ENCODE measurements around the gene ADGRA1. TPM values are rescaled to one million over a fixed set of nuclear protein-coding genes. Genes with fewer than 3 reads are reported as not detected.
"Not testable (repeated sequence)": the region's sequence is repeated elsewhere in the genome, so short reads cannot be mapped to it uniquely, and the experiment has no call there.

Gene ADGRA1
- total RNA-seq, 6 donors from 2014 or later: 0.30 to 1.0 (median 0.39) TPM; not detected in 1

GRCh38 chr10:133110133-133110532 is 22.4 kb downstream of the ADGRA1 start:
- Histone ChIP-seq H3K27ac (peak overlapping the region in 2 of 4 donors; percentile 23 to 56), H3K27me3 (no peaks in the 10 kb centered on the region), H3K4me3 (no peak overlapping the region), H3K9me3 (peaks cover 5 to 25% (median 18%) of the 10 kb centered on the region in 4 donors), H3K36me3 (no peaks in the 10 kb centered on the region), H3K4me1 (peaks cover 0 to 7% (median 1%) of the 10 kb centered on the region in 4 donors)
- peak; percentile 24 to 68 for ATAC-seq (ENCODE audit: low FRiP score in 2 of 2)
- DNase-seq: peak; percentile 38 to 74
- WGBS, 2 donors: 54 to 59% methylated on average over 10 to 11 of the region's 13 CpGs
- TF ChIP-seq POLR2AphosphoS5 (IDR thresholded peaks at IDR 0.05) (peak in 1 of 2 donors; percentile 47), EP300 (IDR thresholded peaks at IDR 0.05) (no peak), CTCF (IDR thresholded peaks at IDR 0.05) (no peak)

GRCh38 chr10:133110609-133111275 is 23.0 kb downstream of the ADGRA1 start:
- no peak overlapping the region for H3K4me3 ChIP-seq
- ATAC-seq (ENCODE audit: low FRiP score in 2 of 2) (no peak), DNase-seq (peak in 1 of 2 donors; percentile 24)
- no peak overlapping the region for H3K27ac ChIP-seq
- H3K9me3 ChIP-seq: peaks cover 5 to 25% (median 18%) of the 10 kb centered on the region in 4 donors
- no peaks in the 10 kb centered on the region for H3K27me3 ChIP-seq
- TF ChIP-seq CTCF (IDR thresholded peaks at IDR 0.05) (no peak), EP300 (IDR thresholded peaks at IDR 0.05) (no peak), POLR2AphosphoS5 (IDR thresholded peaks at IDR 0.05) (no peak), POLR2A (IDR thresholded peaks at IDR 0.05) (no peak)
- WGBS, 2 donors: 49 to 61% methylated on average over 5 to 6 of the region's 6 CpGs
- no peaks in the 10 kb centered on the region for H3K36me3 ChIP-seq
- peaks cover 0 to 7% (median 1%) of the 10 kb centered on the region in 4 donors for H3K4me1 ChIP-seq

GRCh38 chr10:133111640-133112039 is 23.9 kb downstream of the ADGRA1 start:
- not testable (repeated sequence) for H3K27ac ChIP-seq; H3K4me1 ChIP-seq; H3K4me3 ChIP-seq; H3K27me3 ChIP-seq; ATAC-seq (ENCODE audit: low FRiP score in 2 of 2); H3K36me3 ChIP-seq
- H3K9me3 ChIP-seq: peaks cover 5 to 23% (median 17%) of the 10 kb centered on the region in 4 donors
- WGBS, 2 donors: 27 to 40% methylated on average over 1 to 6 of the region's 7 CpGs
- peak in 1 of 2 donors; percentile 83 for DNase-seq

- peaks cover 0 to 7% (median 5%) of the 10 kb centered on the region in 4 donors for H3K9me3 ChIP-seq
- TF ChIP-seq EP300 (IDR thresholded peaks at IDR 0.05): no peak
- no peak for TF ChIP-seq POLR2AphosphoS5 (IDR thresholded peaks at IDR 0.05)
- TF ChIP-seq CTCF (IDR thresholded peaks at IDR 0.05): no peak
- TF ChIP-seq POLR2A (IDR thresholded peaks at IDR 0.05): no peak
- no peak overlapping the region for H3K27ac ChIP-seq
- H3K4me3 ChIP-seq: no peak overlapping the region
- H3K4me1 ChIP-seq: peaks cover 0 to 7% (median 1%) of the 10 kb centered on the region in 4 donors
- H3K27me3 ChIP-seq: no peaks in the 10 kb centered on the region
- DNase-seq (peak in 1 of 2 donors; percentile 72), ATAC-seq (ENCODE audit: low FRiP score in 2 of 2) (no peak)
- no peaks in the 10 kb centered on the region for H3K36me3 ChIP-seq
- WGBS, 2 donors: 90 to 92% methylated on average over 27 to 31 of the region's 31 CpGs
Observed at GRCh38 chr10:133113146-133113830, 25.6 kb downstream of the ADGRA1 start.

GRCh38 chr10:133113847-133114246 is 26.1 kb downstream of the ADGRA1 start:
- H3K9me3 ChIP-seq: peaks cover 0 to 2% (median 0%) of the 10 kb centered on the region in 4 donors
- H3K4me3 ChIP-seq: no peak overlapping the region
- ATAC-seq (ENCODE audit: low FRiP score in 2 of 2): no peak
- TF ChIP-seq EP300 (IDR thresholded peaks at IDR 0.05) (no peak), POLR2A (IDR thresholded peaks at IDR 0.05) (no peak), POLR2AphosphoS5 (IDR thresholded peaks at IDR 0.05) (no peak), CTCF (IDR thresholded peaks at IDR 0.05) (no peak)
- DNase-seq: peak in 1 of 2 donors; percentile 43
- H3K27me3 ChIP-seq: no peaks in the 10 kb centered on the region
- no peaks in the 10 kb centered on the region for H3K36me3 ChIP-seq
- peaks cover 0 to 7% (median 1%) of the 10 kb centered on the region in 4 donors for H3K4me1 ChIP-seq
- 92 to 100% methylated on average over 2 to 12 of the region's 12 CpGs for WGBS, 2 donors
- H3K27ac ChIP-seq: no peak overlapping the region
